ENCODE results near the gene ZNF688.
"Not testable (repeated sequence)": the region's sequence is repeated elsewhere in the genome, so short reads cannot be mapped to it uniquely, and the experiment has no call there.

Gene ZNF688

DNA sequence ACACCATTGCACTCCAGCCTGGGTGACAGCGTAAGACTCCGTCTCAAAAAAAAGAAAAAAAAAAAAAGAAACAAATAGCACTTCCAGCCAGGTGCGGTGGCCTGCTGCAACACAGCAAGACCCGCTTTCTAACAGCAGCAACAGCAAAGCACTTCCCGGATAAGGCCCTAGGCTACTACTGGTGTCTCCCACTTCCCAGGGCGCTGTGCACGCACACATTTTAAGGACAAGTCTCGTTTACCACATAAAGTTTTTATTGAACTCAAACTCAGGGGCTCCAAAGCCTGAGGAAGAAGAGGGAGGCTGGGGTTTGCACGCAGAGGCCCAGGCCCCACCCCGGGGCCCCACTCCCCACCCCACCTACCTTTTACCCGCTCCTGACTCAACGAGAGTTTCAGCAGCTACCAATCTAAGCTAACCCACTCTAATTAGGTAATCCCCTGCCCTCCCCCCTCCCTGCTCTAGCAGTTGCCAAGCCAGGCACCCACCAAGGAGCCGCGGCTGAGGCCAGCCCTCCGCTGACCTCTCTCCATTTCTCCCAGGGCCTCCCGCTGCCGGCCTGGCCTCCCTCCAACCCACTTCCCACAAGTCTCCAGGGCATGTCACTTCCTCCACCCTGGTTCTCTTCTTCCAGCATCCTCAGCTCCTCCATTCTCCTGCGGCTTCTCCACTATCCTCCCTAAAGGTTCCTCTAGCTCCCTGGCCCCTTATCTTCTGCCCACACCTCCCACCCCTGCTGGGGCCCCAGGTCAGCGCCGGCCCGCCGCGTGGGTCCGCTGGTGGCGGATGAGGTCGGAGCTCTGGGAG lies 47.5 kb downstream of the ZNF688 start:
- H3K27ac ChIP-seq (ENCODE audit: low read depth, low read length) = no peak overlapping the region
- H3F3A ChIP-seq (ENCODE audit: control insufficient read depth, insufficient read depth) = peaks cover 27% of the 10 kb centered on the region
- H3K27me3 ChIP-seq (ENCODE audit: control insufficient read depth, low read length) = no peaks in the 10 kb centered on the region
- TF ChIP-seq CTCF (IDR thresholded peaks at IDR 0.05; ENCODE audit: low read depth, low read length, poor library complexity, severe bottlenecking) (no peak), EZH2phosphoT487 (IDR thresholded peaks at IDR 0.05; ENCODE audit: borderline replicate concordance, low read length) (no peak)
- H4K20me1 ChIP-seq (ENCODE audit: control insufficient read depth, insufficient read depth, low read depth, low read length) = no peaks in the 10 kb centered on the region
- H3K9me3 ChIP-seq (ENCODE audit: control insufficient read depth, insufficient read depth, low read length) = no peaks in the 10 kb centered on the region
- no peak overlapping the region for H3K4me3 ChIP-seq (ENCODE audit: low read length)
- H3K4me2 ChIP-seq (ENCODE audit: low read length) = no peak overlapping the region
- H3K4me1 ChIP-seq (ENCODE audit: control insufficient read depth, low read length) = peaks cover 22% of the 10 kb centered on the region
- peaks cover 4% of the 10 kb centered on the region; the same call in 1 of the 2 replicates for H3K79me2 ChIP-seq (ENCODE audit: control insufficient read depth, low read length)
- H3K36me3 ChIP-seq (ENCODE audit: control insufficient read depth, low read length) = peaks cover 29% of the 10 kb centered on the region
- H3K9me2 ChIP-seq (replicated peaks; ENCODE audit: control insufficient read depth, low read length) = no peaks in the 10 kb centered on the region

DNA sequence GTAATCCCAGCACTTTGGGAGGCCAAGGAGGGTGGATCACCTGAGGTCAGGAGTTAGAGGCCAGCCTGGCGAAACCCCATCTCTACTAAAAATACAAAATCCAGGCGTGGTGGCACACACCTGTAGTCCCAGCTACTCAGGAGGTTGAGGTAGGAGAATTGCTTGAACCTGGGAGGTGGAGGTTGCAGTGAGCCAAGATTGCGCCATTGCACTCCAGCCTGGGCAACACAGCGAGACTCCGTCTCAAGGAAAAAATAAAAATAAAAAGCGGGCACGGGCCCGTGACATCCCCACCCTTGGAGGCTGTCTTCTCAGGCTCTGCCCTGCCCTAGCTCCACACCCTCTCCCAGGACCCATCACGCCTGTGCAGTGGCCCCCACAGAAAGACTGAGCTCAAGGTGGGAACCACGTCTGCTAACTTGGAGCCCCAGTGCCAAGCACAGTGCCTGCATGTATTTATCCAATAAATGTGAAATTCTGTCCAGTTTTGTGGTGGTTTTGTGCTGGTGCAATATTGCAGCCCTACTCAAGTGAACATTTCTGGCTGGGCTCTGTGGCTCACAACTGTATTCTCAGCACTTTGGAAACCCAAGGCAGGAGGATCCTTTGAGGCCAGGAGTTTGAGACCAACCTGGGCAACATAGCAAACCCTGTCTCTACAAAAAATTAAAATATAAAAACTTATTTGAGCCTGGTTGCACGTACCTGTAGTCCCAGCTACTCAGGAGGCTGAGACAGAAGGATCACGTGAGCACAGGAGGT lies 48.6 kb downstream of the ZNF688 start:
- H3K9me3 ChIP-seq (ENCODE audit: control insufficient read depth, insufficient read depth, low read length); H4K20me1 ChIP-seq (ENCODE audit: control insufficient read depth, insufficient read depth, low read depth, low read length); H3K4me2 ChIP-seq (ENCODE audit: low read length); H3K27me3 ChIP-seq (ENCODE audit: control insufficient read depth, low read length); H3K9me2 ChIP-seq (replicated peaks; ENCODE audit: control insufficient read depth, low read length); H3K4me3 ChIP-seq (ENCODE audit: low read length); H3K79me2 ChIP-seq (ENCODE audit: control insufficient read depth, low read length); H3K27ac ChIP-seq (ENCODE audit: low read depth, low read length): not testable (repeated sequence)
- Histone ChIP-seq H3K36me3 (ENCODE audit: control insufficient read depth, low read length) (peaks cover 40% of the 10 kb centered on the region), H3F3A (ENCODE audit: control insufficient read depth, insufficient read depth) (peaks cover 28% of the 10 kb centered on the region), H3K4me1 (ENCODE audit: control insufficient read depth, low read length) (peaks cover 11% of the 10 kb centered on the region)

GRCh38 chr16:30521873-30522641 lies 49.5 kb downstream of the ZNF688 start:
- H3K4me2 ChIP-seq (ENCODE audit: low read length) = no peak overlapping the region
- H3F3A ChIP-seq (ENCODE audit: control insufficient read depth, insufficient read depth) = peaks cover 25% of the 10 kb centered on the region
- H3K79me2 ChIP-seq (ENCODE audit: control insufficient read depth, low read length) = no peaks in the 10 kb centered on the region
- no peaks in the 10 kb centered on the region for H4K20me1 ChIP-seq (ENCODE audit: control insufficient read depth, insufficient read depth, low read depth, low read length)
- no peak overlapping the region for H3K27ac ChIP-seq (ENCODE audit: low read depth, low read length)
- no peaks in the 10 kb centered on the region for H3K27me3 ChIP-seq (ENCODE audit: control insufficient read depth, low read length)
- no peak overlapping the region for H3K4me3 ChIP-seq (ENCODE audit: low read length)
- H3K9me2 ChIP-seq (replicated peaks; ENCODE audit: control insufficient read depth, low read length) = no peaks in the 10 kb centered on the region
- TF ChIP-seq CTCF (IDR thresholded peaks at IDR 0.05; ENCODE audit: low read depth, low read length, poor library complexity, severe bottlenecking) = no peak
- no peak for TF ChIP-seq EZH2phosphoT487 (IDR thresholded peaks at IDR 0.05; ENCODE audit: borderline replicate concordance, low read length)
- H3K4me1 ChIP-seq (ENCODE audit: control insufficient read depth, low read length) = peaks cover 6% of the 10 kb centered on the region
- peaks cover 49% of the 10 kb centered on the region for H3K36me3 ChIP-seq (ENCODE audit: control insufficient read depth, low read length)
- H3K9me3 ChIP-seq (ENCODE audit: control insufficient read depth, insufficient read depth, low read length) = no peaks in the 10 kb centered on the region
